Fibroblast of lung (primary cell): ENCODE measurements around the gene CYB561D2. TPM values are rescaled to one million over a fixed set of nuclear protein-coding genes. Genes with fewer than 3 reads are reported as not detected.
A peak's percentile ranks its signal among the peaks of the same experiment; 100 is the strongest.

Experiments used
- DNase-seq, 2 donors: peaks; one replicate each; pipeline versions ENCODE4 v3.0.0 to v3.0.0-alpha.2; 2010; ENCODE audit warnings: low read depth in 2 of 2
- H2AFZ ChIP-seq: 2 replicates; pipeline ENCODE4 v1.5.1; 2012; ENCODE audit warnings: low read length, control low read depth, inconsistent platforms
- H3K27ac ChIP-seq: 2 replicates; pipeline ENCODE4 v1.5.1; 2011; ENCODE audit warnings: low read length, control low read depth; ENCODE audit not compliant: insufficient read depth
- H3K27me3 ChIP-seq: 2 replicates; pipeline ENCODE4 v1.5.1; 2011; ENCODE audit warnings: mild to moderate bottlenecking, low read length; ENCODE audit not compliant: control insufficient read depth, insufficient read depth
- H3K36me3 ChIP-seq: 2 replicates; pipeline ENCODE4 v1.5.1; 2011; ENCODE audit warnings: low read length; ENCODE audit not compliant: control insufficient read depth, insufficient read depth
- H3K4me1 ChIP-seq: 2 replicates; pipeline ENCODE4 v1.5.1; 2011; ENCODE audit warnings: low read length; ENCODE audit not compliant: control insufficient read depth, insufficient read depth; ENCODE audit errors: extremely low read depth
- H3K4me2 ChIP-seq: 2 replicates; pipeline ENCODE4 v1.5.1; 2011; ENCODE audit warnings: low read length, control low read depth; ENCODE audit not compliant: insufficient read depth; ENCODE audit errors: extremely low read depth
- H3K4me3 ChIP-seq, 4 experiments: fragments of 200-600 bp in 1 of 4; sonication (generic) in 1 of 4; replicated peaks in 1 of 4; 2 replicates each; pipeline ENCODE4 v1.5.1; 2011 to 2016; ENCODE audit warnings: low read length in 4 of 4, low read depth in 3 of 4, mild to moderate bottlenecking in 3 of 4, control low read depth in 2 of 4, inconsistent platforms in 1 of 4, mixed read lengths in 1 of 4; ENCODE audit not compliant: insufficient read depth in 1 of 4; ENCODE audit errors: control extremely low read depth in 1 of 4
- H3K79me2 ChIP-seq: 2 replicates; pipeline ENCODE4 v1.5.1; 2012; ENCODE audit warnings: mild to moderate bottlenecking, low read length, inconsistent platforms; ENCODE audit not compliant: control insufficient read depth, insufficient read depth
- H3K9ac ChIP-seq: 2 replicates; pipeline ENCODE4 v1.5.1; 2011; ENCODE audit warnings: mild to moderate bottlenecking, low read length, control low read depth; ENCODE audit not compliant: insufficient read depth
- H3K9me3 ChIP-seq: 2 replicates; pipeline ENCODE4 v1.5.1; 2012; ENCODE audit warnings: low read depth, low read length; ENCODE audit not compliant: control insufficient read depth, insufficient read depth
- H4K20me1 ChIP-seq: 2 replicates; pipeline ENCODE4 v1.5.1; 2011; ENCODE audit warnings: low read length; ENCODE audit not compliant: control insufficient read depth, insufficient read depth; ENCODE audit errors: extremely low read depth
- CTCF ChIP-seq, 2 donors: IDR thresholded peaks in 1 of 2; conservative IDR thresholded peaks in 1 of 2; 1 replicate in 1 of 2; 2 replicates in 1 of 2; pipeline ENCODE4 v1.5.1; 2011 to 2012; ENCODE audit warnings: low read length in 2 of 2, control low read depth in 1 of 2, inconsistent platforms in 1 of 2, low read depth in 1 of 2, mild to moderate bottlenecking in 1 of 2
- EZH2 ChIP-seq: IDR thresholded peaks from 2 replicates; pipeline ENCODE4 v1.5.1; 2012; ENCODE audit warnings: low read length, control low read depth, mild to moderate bottlenecking; ENCODE audit errors: missing control alignments
- polyA plus RNA-seq, 2 donors: library from polyadenylated mRNA; depleted of rRNA in 1 of 2; stranded (reverse) in 1 of 2; unstranded in 1 of 2; fragments of >200 nt; gene quantifications; 2 replicates each; pipeline ENCODE4 v1.2.1, GENCODE V29; 2011 to 2012; ENCODE audit warnings: missing spikeins in 1 of 2
- total RNA-seq: library from RNA; depleted of rRNA; stranded (reverse); fragments of >200 nt; gene quantifications from 2 replicates; pipeline ENCODE4 v1.2.1, GENCODE V29; 2014

The CYB561D2 gene
- total and polyA plus RNA-seq, 2 donors (not counting 1 experiment from before 2014, with no cell fraction given): 16.4 to 28.6 TPM

GRCh38 chr3:50324351-50325112, 26.1 kb upstream of the CYB561D2 start:
- Histone ChIP-seq H3K4me1 (peaks cover 10% of the 10 kb centered on the region), H3K79me2 (peaks cover 23% of the 10 kb centered on the region), H3K36me3 (peaks cover 3% of the 10 kb centered on the region), H3K27me3 (no peaks in the 10 kb centered on the region), H4K20me1 (no peaks in the 10 kb centered on the region), H3K9me3 (no peaks in the 10 kb centered on the region), H2AFZ (no peak overlapping the region), H3K9ac (no peak overlapping the region), H3K27ac (no peak overlapping the region), H3K4me3 (no peak overlapping the region), H3K4me2 (no peak overlapping the region)
- TF ChIP-seq CTCF (conservative IDR thresholded peaks at IDR 0.05 in 1 of 2, IDR thresholded peaks at IDR 0.05 in 1 of 2; ENCODE audit: low read depth in 1 of 2, low read length in 2 of 2): peak; percentile 80 to 94
- no peak for TF ChIP-seq EZH2
- peak; percentile 52 to 66 for DNase-seq

- Histone ChIP-seq H3K79me2 (peaks cover 18% of the 10 kb centered on the region), H3K27ac (no peak overlapping the region), H3K36me3 (peaks cover 6% of the 10 kb centered on the region), H4K20me1 (no peaks in the 10 kb centered on the region), H3K27me3 (no peaks in the 10 kb centered on the region), H3K4me1 (peaks cover 9% of the 10 kb centered on the region), H3K4me3 (no peak overlapping the region), H3K4me2 (no peak overlapping the region), H3K9me3 (no peaks in the 10 kb centered on the region), H3K9ac (no peak overlapping the region), H2AFZ (no peak overlapping the region)
- TF ChIP-seq EZH2 (no peak), CTCF (conservative IDR thresholded peaks at IDR 0.05 in 1 of 2, IDR thresholded peaks at IDR 0.05 in 1 of 2; ENCODE audit: low read depth in 1 of 2, low read length in 2 of 2) (no peak)
- no peak for DNase-seq
Observed at GRCh38 chr3:50325113-50325480, 25.6 kb upstream of the CYB561D2 start.

- no peaks in the 10 kb centered on the region for H4K20me1 ChIP-seq
- no peak overlapping the region for H3K9ac ChIP-seq
- no peaks in the 10 kb centered on the region for H3K9me3 ChIP-seq
- no peaks in the 10 kb centered on the region for H3K27me3 ChIP-seq
- peaks cover 12% of the 10 kb centered on the region for H3K36me3 ChIP-seq
- H3K4me1 ChIP-seq: peaks cover 7% of the 10 kb centered on the region
- no peak overlapping the region for H3K4me2 ChIP-seq
- H3K27ac ChIP-seq: no peak overlapping the region
- no peak for DNase-seq
- no peak overlapping the region for H2AFZ ChIP-seq
- TF ChIP-seq CTCF (conservative IDR thresholded peaks at IDR 0.05 in 1 of 2, IDR thresholded peaks at IDR 0.05 in 1 of 2; ENCODE audit: low read depth in 1 of 2, low read length in 2 of 2): no peak
- TF ChIP-seq EZH2: no peak
- peaks cover 15% of the 10 kb centered on the region for H3K79me2 ChIP-seq
- H3K4me3 ChIP-seq: no peak overlapping the region
Observed at GRCh38 chr3:50325497-50326181, 25.0 kb upstream of the CYB561D2 start.
